Measurements from ENCODE around the gene UPF3A. TPM values are rescaled to one million over a fixed set of nuclear protein-coding genes. Genes with fewer than 3 reads are reported as not detected.

UPF3A gene
- total and polyA plus RNA-seq, 9 of the 15 experiments (the other 6 are each of a cell fraction or from before 2014, with no cell fraction given): 15.6 to 76.5 (median 40.9) TPM

DNA sequence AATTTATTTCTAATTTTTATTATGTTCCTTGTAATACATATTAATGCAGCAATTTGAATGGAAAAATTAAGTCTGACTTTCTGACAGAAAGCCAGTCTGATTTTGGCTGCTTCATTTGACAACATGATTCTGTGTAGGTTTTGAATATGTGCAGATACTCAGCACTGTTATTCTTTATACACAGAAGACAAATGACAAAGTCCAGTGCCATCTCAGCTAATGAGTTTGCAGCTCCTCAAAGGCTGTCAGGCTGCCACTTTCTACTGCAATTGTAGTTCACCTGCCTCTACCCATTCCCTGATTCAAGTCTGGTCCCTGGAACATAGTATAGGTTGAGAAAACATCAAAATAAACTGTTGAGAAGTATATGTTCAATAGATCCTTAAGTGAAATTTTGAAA lies 30.0 kb downstream of the UPF3A start (continued):
- TF ChIP-seq, protein P1, sequence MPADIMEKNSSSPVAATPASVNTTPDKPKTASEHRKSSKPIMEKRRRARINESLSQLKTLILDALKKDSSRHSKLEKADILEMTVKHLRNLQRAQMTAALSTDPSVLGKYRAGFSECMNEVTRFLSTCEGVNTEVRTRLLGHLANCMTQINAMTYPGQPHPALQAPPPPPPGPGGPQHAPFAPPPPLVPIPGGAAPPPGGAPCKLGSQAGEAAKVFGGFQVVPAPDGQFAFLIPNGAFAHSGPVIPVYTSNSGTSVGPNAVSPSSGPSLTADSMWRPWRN (IDR thresholded peaks at IDR 0.05; ENCODE audit: low read depth): no peak
- no peak for TF ChIP-seq RBFOX2 (IDR thresholded peaks at IDR 0.05; ENCODE audit: low read depth, low read length)
- TF ChIP-seq, protein P2, sequence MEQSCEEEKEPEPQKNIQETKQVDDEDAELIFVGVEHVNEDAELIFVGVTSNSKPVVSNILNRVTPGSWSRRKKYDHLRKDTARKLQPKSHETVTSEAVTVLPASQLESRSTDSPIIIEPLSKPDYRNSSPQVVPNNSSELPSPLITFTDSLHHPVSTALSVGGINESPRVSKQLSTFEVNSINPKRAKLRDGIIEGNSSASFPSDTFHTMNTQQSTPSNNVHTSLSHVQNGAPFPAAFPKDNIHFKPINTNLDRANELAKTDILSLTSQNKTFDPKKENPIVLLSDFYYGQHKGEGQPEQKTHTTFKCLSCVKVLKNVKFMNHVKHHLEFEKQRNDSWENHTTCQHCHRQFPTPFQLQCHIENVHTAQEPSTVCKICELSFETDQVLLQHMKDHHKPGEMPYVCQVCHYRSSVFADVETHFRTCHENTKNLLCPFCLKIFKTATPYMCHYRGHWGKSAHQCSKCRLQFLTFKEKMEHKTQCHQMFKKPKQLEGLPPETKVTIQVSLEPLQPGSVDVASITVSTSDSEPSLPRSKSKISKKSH (CRISPR knock-in tag; IDR thresholded peaks at IDR 0.05): no peak
- TF ChIP-seq, protein P3, sequence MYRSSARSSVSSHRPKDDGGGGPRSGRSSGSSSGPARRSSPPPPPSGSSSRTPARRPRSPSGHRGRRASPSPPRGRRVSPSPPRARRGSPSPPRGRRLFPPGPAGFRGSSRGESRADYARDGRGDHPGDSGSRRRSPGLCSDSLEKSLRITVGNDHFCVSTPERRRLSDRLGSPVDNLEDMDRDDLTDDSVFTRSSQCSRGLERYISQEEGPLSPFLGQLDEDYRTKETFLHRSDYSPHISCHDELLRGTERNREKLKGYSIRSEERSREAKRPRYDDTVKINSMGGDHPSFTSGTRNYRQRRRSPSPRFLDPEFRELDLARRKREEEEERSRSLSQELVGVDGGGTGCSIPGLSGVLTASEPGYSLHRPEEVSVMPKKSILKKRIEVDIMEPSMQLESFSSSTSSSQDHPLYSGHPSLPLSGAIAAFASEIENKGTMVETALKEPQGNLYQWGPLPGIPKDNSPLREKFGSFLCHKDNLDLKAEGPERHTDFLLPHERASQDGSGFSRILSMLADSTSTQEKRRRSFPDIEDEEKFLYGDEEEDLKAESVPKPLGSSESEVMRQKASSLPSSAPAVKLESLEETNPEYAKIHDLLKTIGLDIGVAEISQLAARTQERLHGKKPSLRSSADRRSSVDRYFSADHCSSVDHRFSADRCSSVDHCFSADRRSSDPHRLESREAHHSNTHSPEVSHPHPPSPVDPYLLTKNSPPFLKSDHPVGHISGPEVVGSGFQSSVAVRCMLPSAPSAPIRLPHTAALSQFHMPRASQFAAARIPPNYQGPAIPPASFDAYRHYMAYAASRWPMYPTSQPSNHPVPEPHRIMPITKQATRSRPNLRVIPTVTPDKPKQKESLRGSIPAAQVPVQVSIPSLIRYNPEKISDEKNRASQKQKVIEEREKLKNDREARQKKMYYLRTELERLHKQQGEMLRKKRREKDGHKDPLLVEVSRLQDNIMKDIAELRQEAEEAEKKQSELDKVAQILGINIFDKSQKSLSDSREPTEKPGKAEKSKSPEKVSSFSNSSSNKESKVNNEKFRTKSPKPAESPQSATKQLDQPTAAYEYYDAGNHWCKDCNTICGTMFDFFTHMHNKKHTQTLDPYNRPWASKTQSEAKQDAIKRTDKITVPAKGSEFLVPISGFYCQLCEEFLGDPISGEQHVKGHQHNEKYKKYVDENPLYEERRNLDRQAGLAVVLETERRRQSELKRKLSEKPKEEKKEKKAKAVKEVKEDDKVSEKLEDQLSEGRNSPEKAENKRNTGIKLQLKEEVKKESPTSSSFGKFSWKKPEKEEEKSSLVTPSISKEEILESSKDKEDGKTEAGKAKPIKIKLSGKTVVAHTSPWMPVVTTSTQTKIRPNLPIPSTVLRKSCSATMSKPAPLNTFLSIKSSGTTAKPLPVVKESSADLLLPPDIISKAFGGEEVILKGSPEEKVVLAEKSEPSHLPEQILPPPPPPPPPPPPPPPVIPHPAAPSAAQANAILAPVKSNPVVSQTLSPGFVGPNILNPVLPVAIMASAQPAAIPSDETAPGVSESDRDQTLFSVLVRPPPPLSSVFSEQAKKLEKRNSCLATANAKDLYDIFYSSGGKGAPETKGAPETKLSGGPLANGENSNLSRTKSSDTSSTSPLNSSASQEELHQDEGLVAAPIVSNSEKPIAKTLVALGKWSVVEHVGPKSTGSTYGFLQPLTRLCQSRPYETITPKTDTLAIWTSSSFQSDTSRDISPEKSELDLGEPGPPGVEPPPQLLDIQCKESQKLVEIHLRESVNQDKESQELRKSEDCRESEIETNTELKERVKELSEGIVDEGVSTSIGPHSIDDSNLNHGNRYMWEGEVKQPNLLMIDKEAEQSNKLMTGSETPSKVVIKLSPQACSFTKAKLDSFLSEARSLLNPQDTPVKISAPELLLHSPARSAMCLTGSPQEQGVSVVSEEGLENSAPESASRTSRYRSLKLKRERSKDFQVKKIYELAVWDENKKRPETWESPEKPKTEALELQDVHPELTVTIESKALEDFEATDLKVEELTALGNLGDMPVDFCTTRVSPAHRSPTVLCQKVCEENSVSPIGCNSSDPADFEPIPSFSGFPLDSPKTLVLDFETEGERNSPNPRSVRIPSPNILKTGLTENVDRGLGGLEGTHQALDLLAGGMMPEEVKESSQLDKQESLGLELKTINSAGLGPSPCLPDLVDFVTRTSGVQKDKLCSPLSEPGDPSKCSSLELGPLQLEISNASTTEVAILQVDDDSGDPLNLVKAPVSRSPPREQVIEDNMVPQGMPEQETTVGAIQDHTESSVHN (IDR thresholded peaks at IDR 0.05; ENCODE audit: borderline replicate concordance in 1 of 2, low read depth in 1 of 2): no peak
- TF ChIP-seq, protein P4, sequence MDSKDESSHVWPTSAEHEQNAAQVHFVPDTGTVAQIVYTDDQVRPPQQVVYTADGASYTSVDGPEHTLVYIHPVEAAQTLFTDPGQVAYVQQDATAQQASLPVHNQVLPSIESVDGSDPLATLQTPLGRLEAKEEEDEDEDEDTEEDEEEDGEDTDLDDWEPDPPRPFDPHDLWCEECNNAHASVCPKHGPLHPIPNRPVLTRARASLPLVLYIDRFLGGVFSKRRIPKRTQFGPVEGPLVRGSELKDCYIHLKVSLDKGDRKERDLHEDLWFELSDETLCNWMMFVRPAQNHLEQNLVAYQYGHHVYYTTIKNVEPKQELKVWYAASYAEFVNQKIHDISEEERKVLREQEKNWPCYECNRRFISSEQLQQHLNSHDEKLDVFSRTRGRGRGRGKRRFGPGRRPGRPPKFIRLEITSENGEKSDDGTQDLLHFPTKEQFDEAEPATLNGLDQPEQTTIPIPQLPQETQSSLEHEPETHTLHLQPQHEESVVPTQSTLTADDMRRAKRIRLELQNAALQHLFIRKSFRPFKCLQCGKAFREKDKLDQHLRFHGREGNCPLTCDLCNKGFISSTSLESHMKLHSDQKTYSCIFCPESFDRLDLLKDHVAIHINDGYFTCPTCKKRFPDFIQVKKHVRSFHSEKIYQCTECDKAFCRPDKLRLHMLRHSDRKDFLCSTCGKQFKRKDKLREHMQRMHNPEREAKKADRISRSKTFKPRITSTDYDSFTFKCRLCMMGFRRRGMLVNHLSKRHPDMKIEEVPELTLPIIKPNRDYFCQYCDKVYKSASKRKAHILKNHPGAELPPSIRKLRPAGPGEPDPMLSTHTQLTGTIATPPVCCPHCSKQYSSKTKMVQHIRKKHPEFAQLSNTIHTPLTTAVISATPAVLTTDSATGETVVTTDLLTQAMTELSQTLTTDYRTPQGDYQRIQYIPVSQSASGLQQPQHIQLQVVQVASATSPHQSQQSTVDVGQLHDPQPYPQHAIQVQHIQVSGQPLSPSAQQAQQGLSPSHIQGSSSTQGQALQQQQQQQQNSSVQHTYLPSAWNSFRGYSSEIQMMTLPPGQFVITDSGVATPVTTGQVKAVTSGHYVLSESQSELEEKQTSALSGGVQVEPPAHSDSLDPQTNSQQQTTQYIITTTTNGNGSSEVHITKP (IDR thresholded peaks at IDR 0.05; ENCODE audit: partially characterized antibody): no peak

All from K562 (cell line).